Activated CD4-positive, alpha-beta T cell treated with anti-CD3 and anti-CD28 coated beads, Interleukin-2, amount 50 U/mL, for 1 hour (primary cell): ENCODE measurements around the gene SPINK6.

ENCODE experiments used
- DNase-seq: peaks from one replicate; pipeline ENCODE4 v3.0.0-alpha.2; 2020

SPINK6 gene

DNA sequence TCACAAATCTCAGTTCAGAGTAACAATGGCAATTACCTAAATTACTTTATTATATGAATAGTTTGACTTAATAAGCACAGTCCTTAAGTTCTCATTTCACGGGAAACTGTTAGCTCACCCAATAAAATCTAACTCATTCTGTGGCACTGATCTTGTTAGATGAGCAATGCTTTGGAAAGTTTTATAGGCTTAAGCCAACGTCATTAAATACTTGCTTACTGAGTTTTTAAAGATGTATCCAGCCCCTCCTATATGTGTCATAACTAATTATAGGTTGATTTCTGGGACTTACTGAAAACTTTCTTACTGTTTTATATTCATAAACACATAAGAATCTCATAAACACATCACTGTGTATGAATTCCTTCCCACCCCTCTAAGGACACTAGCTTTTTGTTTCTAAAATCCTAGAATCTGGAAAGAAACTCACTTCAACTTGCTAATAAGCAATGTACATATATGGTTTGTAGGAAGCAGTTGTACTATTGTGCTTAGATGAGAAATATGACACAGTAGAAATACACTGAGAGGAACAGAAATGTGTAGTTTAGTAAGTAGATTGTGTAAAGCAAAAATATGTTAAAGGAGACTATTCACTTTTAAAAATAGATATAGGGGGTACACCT lies 21.4 kb downstream of the SPINK6 start:
- DNase-seq, result no peak

DNA sequence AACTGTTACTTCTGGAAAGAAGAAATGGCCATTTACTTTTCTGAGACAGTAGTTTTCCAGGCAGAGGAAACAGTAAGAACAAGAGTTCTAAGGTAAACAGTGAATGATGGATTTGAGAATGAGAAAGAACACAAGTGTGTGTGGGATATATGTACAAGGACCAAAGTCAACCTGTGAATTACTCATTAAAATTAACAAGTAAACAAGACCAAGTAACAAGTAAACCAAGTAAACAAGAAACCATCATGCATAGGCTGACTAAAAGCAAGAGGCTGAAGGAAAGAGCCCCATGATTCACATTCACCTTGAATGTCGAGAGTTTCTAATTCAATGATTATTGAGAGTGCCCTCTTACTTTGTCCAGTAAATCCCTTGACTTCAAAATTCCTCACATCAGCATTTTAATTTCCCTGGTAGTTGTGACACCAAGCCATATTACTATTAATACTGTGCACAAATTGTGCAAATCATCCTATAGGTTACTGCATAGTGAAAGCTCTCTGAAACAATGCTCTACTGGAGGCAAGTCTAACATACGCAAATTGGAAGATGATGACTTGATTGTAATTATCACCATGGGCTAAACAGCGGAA lies 25.6 kb downstream of the SPINK6 start:
- DNase-seq, result no peak

DNA sequence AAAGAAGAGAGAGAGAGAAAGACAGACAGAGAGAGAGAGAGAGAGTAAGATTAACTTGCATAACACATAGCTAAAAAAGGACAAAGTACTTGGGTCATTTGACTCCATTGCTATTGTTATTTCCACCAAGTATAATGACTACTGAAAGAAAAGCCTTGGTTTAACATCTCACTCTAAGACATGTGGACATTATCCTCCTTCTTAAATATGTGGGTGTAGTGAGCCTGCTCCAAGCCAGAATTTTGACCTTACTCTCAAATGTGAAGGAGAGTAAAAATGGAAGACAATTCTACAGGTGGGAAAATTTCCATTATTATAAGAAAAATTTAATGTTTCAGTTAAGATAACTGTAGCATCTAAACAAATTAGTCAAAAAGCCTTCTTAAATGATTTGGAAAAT lies 27.0 kb downstream of the SPINK6 start:
- DNase-seq, result no peak

DNA sequence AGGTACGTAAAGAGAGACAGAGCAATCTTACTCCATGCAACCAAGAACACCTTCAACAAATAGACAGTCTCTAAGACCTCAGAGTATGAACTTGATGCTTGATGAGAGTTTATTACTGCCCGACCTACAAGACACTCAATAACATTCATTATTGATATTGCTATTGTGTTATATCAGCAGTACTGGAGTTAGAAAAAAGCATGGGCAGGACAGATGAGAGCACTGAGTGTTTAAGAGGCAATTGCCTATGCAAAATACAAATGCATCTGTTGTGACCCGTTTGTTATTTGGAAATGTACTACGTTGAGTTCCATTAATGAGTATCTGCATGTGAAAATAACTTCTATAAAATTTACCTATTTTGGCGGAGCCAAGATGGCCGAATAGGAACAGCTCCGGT lies 27.4 kb downstream of the SPINK6 start:
- DNase-seq, result no peak

DNA sequence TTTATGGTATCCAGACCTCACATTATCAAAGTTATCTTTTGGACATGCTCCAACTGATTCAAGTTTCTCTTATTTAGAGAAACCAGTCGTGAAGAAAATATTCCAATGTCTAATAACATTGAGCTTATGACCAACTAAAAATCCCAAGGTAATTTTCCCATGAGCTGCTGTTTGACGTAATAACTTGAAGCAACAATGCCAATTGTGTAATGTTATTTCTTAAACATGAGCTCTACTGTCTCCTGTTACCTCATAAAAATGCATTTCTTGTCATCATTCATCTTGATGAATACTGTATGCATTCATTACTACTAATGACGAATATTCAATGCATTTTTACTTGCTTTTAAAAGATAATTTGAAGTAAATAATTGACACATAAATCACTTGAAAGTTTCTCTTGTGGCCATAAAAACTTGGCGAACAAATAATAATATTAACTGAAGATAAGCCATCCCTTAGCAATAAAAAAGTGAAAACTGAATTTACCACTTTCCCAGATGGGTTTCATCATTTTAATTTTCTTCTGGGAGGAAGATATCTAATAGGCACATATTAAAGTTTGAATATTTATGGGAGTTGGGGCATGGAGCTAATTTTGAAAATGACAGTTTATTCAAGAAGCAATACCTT lies 35.1 kb downstream of the SPINK6 start:
- DNase-seq, result no peak

DNA sequence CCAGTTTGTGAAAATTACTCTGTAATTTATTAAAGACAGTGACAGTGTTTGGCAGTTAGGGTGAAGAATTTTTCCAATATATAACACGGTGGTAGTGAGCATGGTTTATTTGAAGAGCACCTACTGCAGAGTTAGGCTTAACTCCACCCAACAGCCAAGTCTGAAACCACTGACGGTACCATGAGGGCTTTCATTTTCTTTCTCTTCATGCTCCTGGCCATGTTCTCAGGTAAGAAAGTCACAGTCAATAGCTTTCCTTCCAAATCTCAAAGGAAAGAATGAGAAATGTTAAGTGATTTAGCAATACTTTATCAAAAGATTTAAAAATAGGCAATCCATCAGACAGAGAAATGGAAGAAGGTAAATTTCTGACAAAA lies 35.6 kb downstream of the SPINK6 start, which contains the start of gene MARCOL:
Gene MARCOL, plus strand, starts transcription at position 108 of the 377 bp plus-strand sequence. Its CDS starts 73 bp downstream, at position 181.
- no peak for DNase-seq

DNA sequence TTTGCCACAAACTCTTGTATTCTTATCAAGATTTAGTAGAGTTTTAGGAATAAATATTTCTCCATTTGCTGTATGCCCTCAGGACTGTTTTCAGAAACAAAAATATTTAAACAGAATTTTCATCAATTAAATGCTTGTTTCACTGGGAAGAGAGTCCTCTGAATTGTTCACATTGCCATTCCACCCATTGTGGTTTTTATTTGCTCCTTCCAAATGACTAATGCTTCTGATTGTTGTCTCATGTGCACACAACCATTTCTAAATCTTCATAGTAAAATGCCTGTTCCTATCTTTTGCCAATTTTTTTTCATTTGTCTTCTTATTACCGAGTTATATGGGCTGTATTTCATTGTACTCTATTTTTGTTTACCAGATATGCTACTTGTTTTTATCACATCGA lies 46.1 kb downstream of the SPINK6 start:
- no peak for DNase-seq

DNA sequence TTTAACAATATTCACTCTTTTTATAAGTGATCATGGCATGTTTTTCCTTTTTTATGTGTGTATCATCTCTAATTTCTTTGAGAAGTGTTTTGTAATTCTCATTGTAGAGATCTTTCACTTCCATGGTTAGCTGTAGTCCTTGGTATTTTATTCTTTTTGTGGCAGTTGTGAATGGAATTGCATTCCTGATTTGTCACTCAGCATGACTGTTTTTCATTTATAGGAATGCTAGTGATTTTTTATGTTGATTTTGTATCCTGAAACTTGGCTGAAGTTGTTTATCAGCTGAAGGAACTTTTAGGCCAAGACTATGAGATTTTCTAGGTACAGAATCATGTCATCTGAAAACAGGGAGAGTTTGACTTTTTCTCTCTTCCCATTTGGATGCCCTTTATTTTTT lies 52.6 kb downstream of the SPINK6 start:
- DNase-seq, result no peak

DNA sequence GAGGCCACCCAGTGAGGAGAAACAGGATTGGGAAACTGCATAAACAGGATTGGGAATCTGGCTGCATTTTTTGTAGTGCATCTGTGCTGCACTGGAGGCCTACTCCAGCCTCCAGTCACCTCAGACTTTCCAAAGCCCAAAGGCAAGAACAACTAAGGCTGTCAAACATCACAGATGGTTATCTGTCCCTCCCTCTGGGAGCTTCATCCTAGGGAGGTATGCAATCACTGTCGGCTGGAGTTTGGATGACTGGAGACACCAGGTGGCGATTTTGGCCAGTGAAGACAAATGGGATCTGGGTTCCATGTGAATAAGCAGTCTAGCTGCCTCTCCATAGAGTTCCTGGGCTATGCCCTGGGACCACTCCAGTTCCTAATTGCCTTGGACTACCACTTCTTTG lies 56.4 kb downstream of the SPINK6 start:
- DNase-seq, result no peak

DNA sequence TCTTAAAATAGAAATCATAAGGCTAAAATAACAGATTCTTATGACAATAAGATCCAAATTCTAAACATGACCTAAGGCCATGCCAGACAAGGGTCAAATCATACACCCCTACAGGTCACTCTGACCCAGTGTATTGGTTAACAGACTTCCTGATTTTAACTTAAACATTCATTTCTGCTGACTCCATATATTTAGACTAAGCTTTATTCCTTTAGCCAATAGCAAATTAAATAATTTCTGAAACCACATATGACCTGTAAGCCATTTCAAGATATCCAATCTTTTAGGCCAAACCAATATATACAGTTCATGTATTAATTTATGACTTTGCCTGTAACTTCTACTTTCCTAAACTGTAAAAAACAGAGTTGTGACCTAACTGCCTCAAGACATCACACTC lies 58.4 kb downstream of the SPINK6 start:
- DNase-seq, result no peak
